ENCODE results near the gene MCC.

DNA sequence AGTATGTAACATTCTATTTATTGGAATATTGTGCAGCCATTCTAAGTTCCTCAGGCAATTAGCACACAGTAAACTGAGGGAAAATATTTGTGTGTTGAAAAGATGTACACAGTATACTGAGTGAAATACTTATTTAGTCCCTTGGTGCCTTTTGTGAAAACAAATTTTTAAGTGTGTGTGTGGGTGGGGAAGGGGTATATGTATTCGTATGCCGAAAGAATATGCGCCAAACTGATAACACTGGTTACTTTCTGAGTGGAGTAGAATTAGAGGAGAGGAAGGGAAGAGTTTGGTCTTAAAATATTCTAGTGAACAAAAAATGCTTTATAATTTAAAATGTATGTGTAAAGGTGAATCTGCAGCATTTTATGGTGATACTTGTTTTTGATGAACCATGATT lies 508.5 kb downstream of the MCC start:
- TF ChIP-seq POLR2AphosphoS5 (IDR thresholded peaks at IDR 0.05): no peak
- TF ChIP-seq, protein P1, sequence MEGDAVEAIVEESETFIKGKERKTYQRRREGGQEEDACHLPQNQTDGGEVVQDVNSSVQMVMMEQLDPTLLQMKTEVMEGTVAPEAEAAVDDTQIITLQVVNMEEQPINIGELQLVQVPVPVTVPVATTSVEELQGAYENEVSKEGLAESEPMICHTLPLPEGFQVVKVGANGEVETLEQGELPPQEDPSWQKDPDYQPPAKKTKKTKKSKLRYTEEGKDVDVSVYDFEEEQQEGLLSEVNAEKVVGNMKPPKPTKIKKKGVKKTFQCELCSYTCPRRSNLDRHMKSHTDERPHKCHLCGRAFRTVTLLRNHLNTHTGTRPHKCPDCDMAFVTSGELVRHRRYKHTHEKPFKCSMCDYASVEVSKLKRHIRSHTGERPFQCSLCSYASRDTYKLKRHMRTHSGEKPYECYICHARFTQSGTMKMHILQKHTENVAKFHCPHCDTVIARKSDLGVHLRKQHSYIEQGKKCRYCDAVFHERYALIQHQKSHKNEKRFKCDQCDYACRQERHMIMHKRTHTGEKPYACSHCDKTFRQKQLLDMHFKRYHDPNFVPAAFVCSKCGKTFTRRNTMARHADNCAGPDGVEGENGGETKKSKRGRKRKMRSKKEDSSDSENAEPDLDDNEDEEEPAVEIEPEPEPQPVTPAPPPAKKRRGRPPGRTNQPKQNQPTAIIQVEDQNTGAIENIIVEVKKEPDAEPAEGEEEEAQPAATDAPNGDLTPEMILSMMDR (IDR thresholded peaks at IDR 0.05): no peak
- TF ChIP-seq POLR2A (IDR thresholded peaks at IDR 0.05; ENCODE audit: low read depth): no peak
- TF ChIP-seq EP300 (IDR thresholded peaks at IDR 0.05): no peak
